Hematopoietic multipotent progenitor cell treated with erythropoietin and hydrocortisone succinate and interleukin-3 and kit ligand, for 17 days (in vitro differentiated cells): ENCODE results near the gene SPTBN1.

Experiments
- DNase-seq: peaks from one replicate; pipeline ENCODE4 v3.0.0-alpha.2; 2015; ENCODE audit warnings: low spot score

SPTBN1 gene

GRCh38 chr2:54704688-54705605 is 248.8 kb downstream of the SPTBN1 start:
- DNase-seq, result peak; percentile 29

GRCh38 chr2:54706622-54707021 is 250.5 kb downstream of the SPTBN1 start:
- DNase-seq, result no peak

DNA sequence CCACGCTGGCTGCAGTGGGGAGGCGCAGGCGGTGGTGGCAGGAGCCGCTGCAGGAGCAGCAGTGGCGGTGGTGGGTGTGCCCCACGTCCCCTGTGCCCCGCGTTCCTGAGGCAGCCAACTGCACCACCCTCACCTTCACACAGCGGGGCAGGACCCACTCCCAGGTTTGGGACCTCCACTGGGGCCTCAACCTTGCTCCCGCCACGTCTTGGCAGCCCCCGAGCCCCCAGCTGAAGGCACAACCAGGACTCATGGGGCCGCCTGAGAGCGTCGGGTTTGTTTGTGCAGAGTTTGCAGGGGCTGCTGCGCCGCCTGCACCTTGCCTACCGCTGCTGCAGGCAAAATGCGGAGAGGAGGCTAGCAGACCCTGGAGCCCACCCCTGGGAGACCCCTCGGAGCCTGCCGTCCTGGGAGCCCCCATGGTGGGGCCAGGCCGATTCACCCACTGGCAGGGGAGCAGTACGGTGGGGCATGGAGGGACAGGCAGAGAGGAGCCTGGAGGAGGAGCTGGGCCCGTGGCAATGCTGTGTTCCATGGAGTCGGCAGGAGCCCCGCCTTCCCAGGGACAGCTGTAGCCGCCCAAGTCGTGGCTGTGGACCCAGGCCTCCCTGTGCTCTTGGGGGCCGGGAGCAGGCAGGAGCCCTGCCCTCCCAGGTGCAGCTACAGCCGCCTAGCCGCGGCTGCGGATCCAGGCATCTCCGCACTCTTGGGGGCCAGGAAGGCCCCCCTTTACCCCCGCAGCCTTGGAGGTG is 252.6 kb downstream of the SPTBN1 start:
- no peak for DNase-seq

DNA sequence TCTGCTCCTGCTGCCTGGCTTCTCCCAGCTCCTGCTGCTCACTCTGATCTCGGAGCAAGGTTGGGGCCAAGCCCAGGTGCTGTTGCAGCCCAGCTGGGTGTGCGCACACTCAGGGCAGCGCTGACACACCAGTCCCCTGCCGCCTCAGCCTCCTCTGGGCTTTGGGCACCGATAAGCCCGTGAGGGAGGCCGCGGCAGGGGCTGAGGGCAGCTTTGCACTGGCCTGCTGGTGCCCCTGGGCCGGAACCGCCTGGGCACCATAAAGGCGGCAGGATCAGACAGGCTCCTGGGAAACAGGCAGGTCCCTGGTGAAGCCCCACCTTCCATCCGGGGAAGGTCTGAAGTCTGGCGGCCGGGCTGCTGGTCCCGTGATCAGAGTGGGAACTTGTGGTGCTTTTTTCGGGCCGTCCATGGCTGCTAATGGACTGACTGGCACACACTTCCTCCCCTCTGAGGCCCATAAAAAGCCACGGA is 253.2 kb downstream of the SPTBN1 start:
- no peak for DNase-seq

GRCh38 chr2:54710216-54710615 is 254.1 kb downstream of the SPTBN1 start:
- no peak for DNase-seq

- no peak for DNase-seq
Measured at GRCh38 chr2:54712516-54712915, 256.4 kb downstream of the SPTBN1 start.

DNA sequence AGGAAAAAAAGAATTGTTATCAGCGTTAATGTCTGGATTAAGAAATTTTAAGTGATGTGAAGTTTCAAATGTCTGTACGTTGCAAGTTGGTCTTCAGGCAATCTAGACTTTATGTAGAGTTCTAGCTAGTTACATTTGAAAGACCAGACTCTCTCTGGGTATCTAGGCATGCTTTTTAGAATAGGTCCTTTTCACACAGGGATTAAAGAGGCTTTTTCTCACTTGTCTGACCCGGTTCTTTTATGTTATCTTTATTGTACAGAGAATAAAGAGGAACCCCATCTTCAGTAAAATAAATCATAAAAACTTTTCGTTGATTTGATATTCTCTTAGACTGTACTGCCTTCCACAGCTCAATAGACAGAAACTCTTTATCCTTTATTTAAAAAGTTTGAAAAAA is 258.9 kb downstream of the SPTBN1 start:
- no peak for DNase-seq

GRCh38 chr2:54716375-54716774 is 260.2 kb downstream of the SPTBN1 start:
- DNase-seq, result no peak

GRCh38 chr2:54720563-54720962 is 264.4 kb downstream of the SPTBN1 start:
- no peak for DNase-seq
